T1000 (cell line): ENCODE results near the gene ABRACL.

Source experiments
- DNase-seq: peaks from one replicate; lab custom pipeline; 2025; ENCODE audit warnings: mixed read lengths; lab: John Stamatoyannopoulos, UW

Gene ABRACL

DNA sequence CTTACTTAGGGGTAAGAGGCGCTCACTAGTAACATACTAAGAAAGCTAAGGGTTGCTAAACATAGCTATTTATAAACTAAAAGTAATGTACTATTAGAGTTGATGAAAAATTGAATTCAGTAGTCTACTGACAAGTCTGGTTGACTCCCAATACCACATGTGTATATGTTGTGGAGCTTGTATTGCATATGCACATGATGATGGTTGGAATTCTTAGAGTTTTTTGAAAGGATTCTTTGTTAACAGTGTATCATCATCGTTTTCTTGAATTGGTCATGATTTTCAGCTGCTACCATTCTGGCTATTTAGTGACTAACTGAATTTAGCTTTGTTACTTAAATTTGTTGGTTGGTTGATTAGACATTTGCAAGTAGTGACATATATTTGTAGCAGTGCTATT, 27.2 kb downstream of the ABRACL start:
- DNase-seq: no peak

DNA sequence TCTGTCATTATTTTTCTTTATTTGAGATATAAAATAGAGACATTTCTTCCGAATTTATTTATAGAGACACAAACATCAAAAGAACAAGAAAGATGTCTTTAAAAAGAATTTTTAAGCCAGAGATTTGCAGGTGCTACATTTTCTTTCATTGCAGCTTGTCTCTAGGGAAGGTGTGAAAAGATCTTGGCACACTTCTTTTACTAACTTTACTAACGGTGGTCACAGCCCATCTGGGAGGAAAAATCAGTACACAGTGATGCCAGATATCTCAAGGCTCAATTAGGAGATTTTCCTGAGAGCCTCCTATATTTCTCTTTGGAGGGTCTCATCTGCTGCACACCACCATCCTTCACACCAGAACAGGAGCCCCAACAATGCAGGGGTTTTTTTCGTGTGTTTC, 29.5 kb downstream of the ABRACL start:
- DNase-seq: no peak

DNA sequence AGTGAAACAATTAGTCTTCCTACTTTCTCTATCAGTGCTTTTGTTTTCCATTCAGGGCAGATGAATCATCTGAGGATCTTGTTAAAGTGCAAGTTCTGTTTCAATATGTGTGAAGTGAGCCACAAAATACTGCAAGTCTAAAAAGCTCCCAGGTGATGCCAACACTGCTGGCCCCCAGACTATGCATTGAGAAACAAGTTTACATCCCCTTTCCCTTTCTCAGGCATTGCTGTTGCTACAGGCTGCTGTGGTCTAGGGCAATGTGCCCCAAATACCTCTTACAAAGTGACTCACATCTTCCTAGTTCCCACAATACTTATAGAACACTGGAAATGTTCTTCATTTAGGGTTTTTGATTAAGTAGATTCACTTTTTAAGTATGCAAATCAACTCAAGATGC, 31.8 kb downstream of the ABRACL start:
- DNase-seq: no peak

DNA sequence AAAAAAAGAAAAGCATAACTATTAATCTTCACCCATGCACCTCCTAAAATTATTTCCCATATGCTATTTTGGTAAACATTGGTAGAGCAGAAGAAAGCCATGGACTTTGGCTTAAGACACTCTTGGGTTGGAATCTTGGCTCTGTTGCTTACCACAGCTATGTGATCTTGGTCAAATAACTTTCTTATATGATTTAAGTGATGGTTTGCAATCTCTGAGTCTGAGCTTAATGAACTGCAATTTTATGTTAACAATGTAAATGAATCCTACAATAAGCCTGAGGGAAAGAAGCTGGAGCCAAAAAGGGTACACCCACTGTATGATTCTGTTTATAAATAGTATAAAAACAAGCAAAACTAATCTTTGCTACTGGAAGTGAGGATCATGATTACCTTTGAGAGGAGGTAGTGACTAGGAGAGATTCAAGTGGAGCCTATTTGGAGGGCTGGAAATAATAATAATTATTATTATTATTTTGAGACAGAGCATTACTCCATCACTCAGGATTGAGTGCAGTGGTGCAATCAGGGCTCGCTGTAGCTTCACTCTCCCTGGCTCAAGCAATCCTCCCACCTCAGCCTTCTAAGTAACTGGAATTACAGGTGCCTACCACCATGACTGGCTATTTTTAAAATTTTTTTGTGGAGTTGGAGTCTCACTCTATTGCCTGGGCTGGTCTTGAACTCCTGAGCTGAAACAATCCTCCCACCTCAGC, 34.5 kb downstream of the ABRACL start:
- DNase-seq: no peak

GRCh38 chr6:139064981-139065665, 36.6 kb downstream of the ABRACL start:
- no peak for DNase-seq

DNA sequence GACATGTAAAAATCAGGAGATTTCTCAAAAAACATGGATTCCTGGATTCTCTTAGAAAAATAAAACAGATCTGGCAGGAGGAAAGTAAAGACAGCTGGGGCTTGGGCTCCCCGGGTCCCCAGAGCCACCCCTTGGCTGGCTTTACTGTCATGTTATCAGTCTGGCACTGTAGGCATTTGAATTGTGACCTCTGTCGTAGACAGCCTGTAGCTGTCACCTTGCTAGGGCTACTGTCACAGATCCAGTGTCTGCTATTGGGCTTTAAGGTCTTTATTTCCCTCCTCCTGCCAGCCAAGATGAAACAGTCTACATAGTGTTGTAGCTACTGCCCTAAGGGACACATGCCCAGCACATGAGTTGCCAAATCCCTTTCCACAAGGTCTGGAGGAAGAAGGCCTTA, 37.5 kb downstream of the ABRACL start:
- no peak for DNase-seq

- DNase-seq: no peak
Measured at GRCh38 chr6:139068846-139069245, 40.3 kb downstream of the ABRACL start.

DNA sequence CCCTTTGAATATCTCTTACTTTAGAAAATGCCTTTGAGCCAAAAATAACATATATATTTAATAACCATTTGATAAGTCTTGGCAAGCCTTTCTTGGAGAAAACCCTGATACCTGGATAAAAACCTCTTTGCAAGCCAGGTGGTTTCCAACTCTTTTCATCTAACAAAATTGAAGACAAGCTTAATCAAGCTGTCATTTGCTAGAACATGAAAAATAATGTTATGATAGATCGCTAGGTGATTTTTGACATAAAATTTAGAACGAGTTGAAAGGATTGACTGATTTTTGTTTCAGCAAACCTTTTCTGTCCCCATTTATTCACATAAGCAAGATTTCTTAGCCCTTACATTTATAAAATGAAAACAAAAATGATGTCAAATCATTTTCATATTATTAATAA, 44.6 kb downstream of the ABRACL start:
- no peak for DNase-seq

DNA sequence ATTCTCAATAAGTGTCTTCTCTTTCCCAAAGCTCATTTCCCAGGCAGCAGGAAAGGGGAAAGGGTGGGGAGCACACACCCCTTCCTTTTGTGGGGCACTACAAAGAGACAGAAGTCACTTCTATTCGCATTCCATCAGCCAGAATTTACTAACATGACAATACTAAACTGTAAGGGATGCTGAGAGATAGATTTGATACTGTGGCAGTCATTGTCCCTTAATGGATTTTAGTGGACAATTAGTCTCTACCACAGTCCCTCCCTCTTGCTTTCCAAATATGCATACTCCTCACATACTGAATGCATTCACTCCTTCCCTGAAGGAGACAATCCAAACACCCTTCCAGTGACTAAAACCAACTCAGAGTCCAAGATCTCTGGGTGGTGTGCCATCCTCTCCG, 50.5 kb downstream of the ABRACL start:
- no peak for DNase-seq

- no peak for DNase-seq
Measured at GRCh38 chr6:139080255-139080920, 51.8 kb downstream of the ABRACL start.

- DNase-seq: no peak
Measured at GRCh38 chr6:139081471-139081870, 52.9 kb downstream of the ABRACL start.

DNA sequence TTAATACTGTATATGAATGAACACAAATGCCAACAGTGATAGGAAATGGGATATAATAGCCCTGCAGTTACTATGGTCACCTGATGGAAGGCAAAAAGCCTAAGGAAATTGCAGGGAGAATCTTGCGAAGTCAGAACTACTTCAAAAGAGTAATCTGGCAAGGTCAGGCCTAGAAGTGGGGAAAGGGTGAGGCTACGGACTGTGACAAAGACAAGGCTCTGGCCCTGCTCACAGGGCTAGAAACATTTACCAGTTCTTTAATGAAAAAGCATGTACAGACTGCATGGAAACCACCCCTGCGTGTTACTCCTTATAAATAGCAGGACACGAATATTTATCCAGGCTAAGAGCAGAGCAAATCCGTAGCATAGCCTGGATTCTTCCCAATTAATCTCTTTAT, 53.8 kb downstream of the ABRACL start:
- DNase-seq: no peak

- no peak for DNase-seq
Measured at GRCh38 chr6:139091826-139092225, 63.3 kb downstream of the ABRACL start.
